Measurements from ENCODE around the gene CEPT1. TPM values are rescaled to one million over a fixed set of nuclear protein-coding genes. Genes with fewer than 3 reads are reported as not detected.

The CEPT1 gene
- total and polyA plus RNA-seq, 2 donors (not counting 1 experiment from before 2014, with no cell fraction given): 26.4 to 74.5 TPM

- Histone ChIP-seq H3K4me2 (ENCODE audit: extremely low read depth, insufficient read depth, low read length) (no peak overlapping the region), H3K27ac (ENCODE audit: insufficient read depth, low read length) (no peak overlapping the region), H3K36me3 (ENCODE audit: control insufficient read depth, insufficient read depth, low read length) (no peaks in the 10 kb centered on the region), H3K27me3 (ENCODE audit: control insufficient read depth, insufficient read depth, low read length) (no peaks in the 10 kb centered on the region), H4K20me1 (ENCODE audit: control insufficient read depth, extremely low read depth, insufficient read depth, low read length) (no peaks in the 10 kb centered on the region), H3K4me3 (replicated peaks in 1 of 4; ENCODE audit: control extremely low read depth in 1 of 4, insufficient read depth in 1 of 4, low read depth in 3 of 4, low read length in 4 of 4) (no peak overlapping the region), H3K4me1 (ENCODE audit: control insufficient read depth, extremely low read depth, insufficient read depth, low read length) (no peaks in the 10 kb centered on the region), H3K79me2 (ENCODE audit: control insufficient read depth, insufficient read depth, low read length) (no peaks in the 10 kb centered on the region), H3K9ac (ENCODE audit: insufficient read depth, low read length) (no peak overlapping the region), H3K9me3 (ENCODE audit: control insufficient read depth, insufficient read depth, low read depth, low read length) (no peaks in the 10 kb centered on the region), H2AFZ (ENCODE audit: low read length) (no peak overlapping the region)
- TF ChIP-seq EZH2 (IDR thresholded peaks at IDR 0.05; ENCODE audit: low read length, missing control alignments): no peak
- no peak for TF ChIP-seq CTCF (conservative IDR thresholded peaks at IDR 0.05 in 1 of 2, IDR thresholded peaks at IDR 0.05 in 1 of 2; ENCODE audit: low read depth in 1 of 2, low read length in 2 of 2)
- DNase-seq (ENCODE audit: low read depth in 2 of 2): no peak
Measured at GRCh38 chr1:111219557-111220286, 79.7 kb downstream of the CEPT1 start.

GRCh38 chr1:111220302-111220890 lies 80.4 kb downstream of the CEPT1 start:
- Histone ChIP-seq H2AFZ (ENCODE audit: low read length) (no peak overlapping the region), H3K4me3 (replicated peaks in 1 of 4; ENCODE audit: control extremely low read depth in 1 of 4, insufficient read depth in 1 of 4, low read depth in 3 of 4, low read length in 4 of 4) (no peak overlapping the region), H3K4me2 (ENCODE audit: extremely low read depth, insufficient read depth, low read length) (no peak overlapping the region), H3K9ac (ENCODE audit: insufficient read depth, low read length) (no peak overlapping the region), H4K20me1 (ENCODE audit: control insufficient read depth, extremely low read depth, insufficient read depth, low read length) (no peaks in the 10 kb centered on the region), H3K4me1 (ENCODE audit: control insufficient read depth, extremely low read depth, insufficient read depth, low read length) (no peaks in the 10 kb centered on the region), H3K9me3 (ENCODE audit: control insufficient read depth, insufficient read depth, low read depth, low read length) (no peaks in the 10 kb centered on the region), H3K27me3 (ENCODE audit: control insufficient read depth, insufficient read depth, low read length) (no peaks in the 10 kb centered on the region), H3K79me2 (ENCODE audit: control insufficient read depth, insufficient read depth, low read length) (no peaks in the 10 kb centered on the region), H3K36me3 (ENCODE audit: control insufficient read depth, insufficient read depth, low read length) (no peaks in the 10 kb centered on the region), H3K27ac (ENCODE audit: insufficient read depth, low read length) (no peak overlapping the region)
- DNase-seq (ENCODE audit: low read depth in 2 of 2): no peak
- TF ChIP-seq EZH2 (IDR thresholded peaks at IDR 0.05; ENCODE audit: low read length, missing control alignments) (no peak), CTCF (conservative IDR thresholded peaks at IDR 0.05 in 1 of 2, IDR thresholded peaks at IDR 0.05 in 1 of 2; ENCODE audit: low read depth in 1 of 2, low read length in 2 of 2) (no peak)

GRCh38 chr1:111221276-111221632 lies 81.2 kb downstream of the CEPT1 start:
- Histone ChIP-seq H3K4me1 (ENCODE audit: control insufficient read depth, extremely low read depth, insufficient read depth, low read length) (no peaks in the 10 kb centered on the region), H3K27me3 (ENCODE audit: control insufficient read depth, insufficient read depth, low read length) (no peaks in the 10 kb centered on the region), H3K36me3 (ENCODE audit: control insufficient read depth, insufficient read depth, low read length) (no peaks in the 10 kb centered on the region), H3K4me2 (ENCODE audit: extremely low read depth, insufficient read depth, low read length) (no peak overlapping the region), H3K9ac (ENCODE audit: insufficient read depth, low read length) (no peak overlapping the region), H3K79me2 (ENCODE audit: control insufficient read depth, insufficient read depth, low read length) (no peaks in the 10 kb centered on the region), H4K20me1 (ENCODE audit: control insufficient read depth, extremely low read depth, insufficient read depth, low read length) (no peaks in the 10 kb centered on the region), H3K9me3 (ENCODE audit: control insufficient read depth, insufficient read depth, low read depth, low read length) (no peaks in the 10 kb centered on the region), H3K4me3 (replicated peaks in 1 of 4; ENCODE audit: control extremely low read depth in 1 of 4, insufficient read depth in 1 of 4, low read depth in 3 of 4, low read length in 4 of 4) (no peak overlapping the region), H2AFZ (ENCODE audit: low read length) (no peak overlapping the region), H3K27ac (ENCODE audit: insufficient read depth, low read length) (no peak overlapping the region)
- TF ChIP-seq EZH2 (IDR thresholded peaks at IDR 0.05; ENCODE audit: low read length, missing control alignments) (no peak), CTCF (conservative IDR thresholded peaks at IDR 0.05 in 1 of 2, IDR thresholded peaks at IDR 0.05 in 1 of 2; ENCODE audit: low read depth in 1 of 2, low read length in 2 of 2) (no peak)
- no peak for DNase-seq (ENCODE audit: low read depth in 2 of 2)

Measured in fibroblast of lung (primary cell).